Stomach (tissue), 4 donors: ENCODE measurements around the gene TXNDC2.

Experiments
- EP300 ChIP-seq: sonication (generic); formaldehyde crosslinking; IDR thresholded peaks from one replicate; pipeline ENCODE4 v1.6.1; 2017; ENCODE audit warnings: antibody characterized with exemption
- POLR2AphosphoS5 ChIP-seq, 3 donors: sonication (generic); formaldehyde crosslinking; IDR thresholded peaks; one replicate each; pipeline ENCODE4 v1.6.1; 2016; ENCODE audit warnings: antibody characterized with exemption in 3 of 3

GRCh38 chr18:9859232-9859631, 26.5 kb upstream of the TXNDC2 start:
- no peak for TF ChIP-seq POLR2AphosphoS5 (IDR thresholded peaks at IDR 0.05)
- no peak for TF ChIP-seq EP300
